ENCODE data around the gene TBC1D24.
"Not testable (repeated sequence)": the region's sequence is repeated elsewhere in the genome, so short reads cannot be mapped to it uniquely, and the experiment has no call there.

TBC1D24 gene

DNA sequence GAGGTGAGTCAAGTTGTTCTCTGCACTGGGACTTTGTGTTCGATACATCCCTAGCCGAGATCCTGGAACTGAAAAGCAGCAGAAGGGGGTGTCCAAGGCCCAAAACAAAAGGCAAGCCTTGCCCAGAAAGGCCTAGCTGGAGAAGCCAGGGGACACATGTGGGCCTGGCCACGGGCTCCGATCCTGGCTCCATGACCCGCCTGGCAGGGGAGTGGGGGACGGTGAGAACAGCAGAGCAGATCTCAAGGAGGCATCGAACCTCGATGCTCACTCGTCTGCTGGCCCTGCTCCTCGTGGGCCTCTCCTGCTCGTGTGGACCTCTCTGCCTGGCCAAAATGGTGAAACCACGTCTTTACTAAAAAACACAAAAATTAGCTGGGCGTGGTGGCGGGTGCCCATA, 36.8 kb upstream of the TBC1D24 start:
- TF ChIP-seq, protein P1, sequence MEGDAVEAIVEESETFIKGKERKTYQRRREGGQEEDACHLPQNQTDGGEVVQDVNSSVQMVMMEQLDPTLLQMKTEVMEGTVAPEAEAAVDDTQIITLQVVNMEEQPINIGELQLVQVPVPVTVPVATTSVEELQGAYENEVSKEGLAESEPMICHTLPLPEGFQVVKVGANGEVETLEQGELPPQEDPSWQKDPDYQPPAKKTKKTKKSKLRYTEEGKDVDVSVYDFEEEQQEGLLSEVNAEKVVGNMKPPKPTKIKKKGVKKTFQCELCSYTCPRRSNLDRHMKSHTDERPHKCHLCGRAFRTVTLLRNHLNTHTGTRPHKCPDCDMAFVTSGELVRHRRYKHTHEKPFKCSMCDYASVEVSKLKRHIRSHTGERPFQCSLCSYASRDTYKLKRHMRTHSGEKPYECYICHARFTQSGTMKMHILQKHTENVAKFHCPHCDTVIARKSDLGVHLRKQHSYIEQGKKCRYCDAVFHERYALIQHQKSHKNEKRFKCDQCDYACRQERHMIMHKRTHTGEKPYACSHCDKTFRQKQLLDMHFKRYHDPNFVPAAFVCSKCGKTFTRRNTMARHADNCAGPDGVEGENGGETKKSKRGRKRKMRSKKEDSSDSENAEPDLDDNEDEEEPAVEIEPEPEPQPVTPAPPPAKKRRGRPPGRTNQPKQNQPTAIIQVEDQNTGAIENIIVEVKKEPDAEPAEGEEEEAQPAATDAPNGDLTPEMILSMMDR (IDR thresholded peaks at IDR 0.05) = no peak
- Histone ChIP-seq H3K4me1 (no peaks in the 10 kb centered on the region), H3K9ac (no peak overlapping the region), H3K27me3 (ENCODE audit: control insufficient read depth, insufficient read depth, low read length) (no peaks in the 10 kb centered on the region), H2AFZ (no peak overlapping the region), H3K27ac (no peak overlapping the region), H3K79me2 (no peaks in the 10 kb centered on the region), H3K9me3 (ENCODE audit: control insufficient read depth, low read length) (no peaks in the 10 kb centered on the region), H3K36me3 (ENCODE audit: control insufficient read depth, insufficient read depth, low read length) (no peaks in the 10 kb centered on the region), H3K4me2 (ENCODE audit: low read length) (no peak overlapping the region), H3K4me3 (ENCODE audit: low read depth, low read length) (no peak overlapping the region)

DNA sequence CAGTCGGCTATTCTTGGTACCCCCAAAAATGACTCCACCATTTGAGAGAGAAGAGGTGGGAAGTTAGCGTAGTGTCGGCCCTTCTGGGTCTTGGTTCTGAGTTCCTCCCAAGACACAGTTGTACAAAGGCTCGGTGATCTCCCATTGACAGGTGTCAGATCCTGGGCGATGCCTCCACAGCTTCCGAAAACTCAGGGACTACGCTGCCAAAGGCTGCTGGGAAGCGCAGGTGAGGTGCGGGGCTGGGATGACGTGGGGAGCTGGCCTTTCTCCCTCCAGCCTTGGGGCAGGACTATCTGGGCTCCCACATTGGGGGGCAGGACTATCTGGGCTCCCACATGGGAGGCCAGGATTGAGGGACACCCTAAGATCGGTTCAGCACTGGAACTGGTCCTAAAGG, 35.3 kb upstream of the TBC1D24 start:
- Histone ChIP-seq H3K9ac (no peak overlapping the region), H3K4me2 (ENCODE audit: low read length) (no peak overlapping the region), H3K27me3 (ENCODE audit: control insufficient read depth, insufficient read depth, low read length) (no peaks in the 10 kb centered on the region), H3K27ac (no peak overlapping the region), H3K4me3 (ENCODE audit: low read depth, low read length) (no peak overlapping the region), H3K36me3 (ENCODE audit: control insufficient read depth, insufficient read depth, low read length) (no peaks in the 10 kb centered on the region), H3K79me2 (no peaks in the 10 kb centered on the region), H3K4me1 (no peaks in the 10 kb centered on the region), H3K9me3 (ENCODE audit: control insufficient read depth, low read length) (no peaks in the 10 kb centered on the region), H2AFZ (no peak overlapping the region)
- TF ChIP-seq, protein P1 (IDR thresholded peaks at IDR 0.05) = no peak

DNA sequence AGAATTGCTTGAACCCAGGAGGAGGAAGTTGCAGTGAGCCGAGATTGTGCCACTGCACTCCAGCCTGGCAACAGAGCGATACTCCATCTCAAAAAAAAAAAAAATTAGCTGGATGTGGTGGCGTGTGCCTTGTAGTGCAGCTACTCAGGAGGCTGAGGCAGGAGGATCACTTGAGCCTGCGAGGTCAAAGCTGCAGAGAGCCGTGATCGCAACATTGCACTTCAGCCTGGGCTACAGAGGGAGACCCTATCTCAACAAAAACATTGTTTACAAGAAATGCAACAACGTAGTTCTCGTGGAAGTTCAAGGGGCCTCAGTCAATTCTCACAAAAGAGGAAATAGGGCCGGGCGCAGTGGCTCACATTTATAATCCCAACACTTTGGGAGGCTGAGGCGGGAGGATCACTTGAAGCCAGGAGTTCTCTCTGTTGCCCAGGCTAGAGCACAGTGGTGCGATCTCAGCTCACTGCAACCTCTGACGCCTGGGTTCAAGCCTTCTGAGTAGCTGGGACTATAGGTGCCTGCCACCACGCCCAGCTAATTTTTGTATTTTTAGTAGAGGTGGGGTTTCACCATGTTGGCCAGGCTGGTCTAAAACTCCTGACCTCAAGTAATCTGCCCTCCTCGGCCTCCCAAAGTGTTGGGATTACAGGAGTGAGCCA, 33.7 kb upstream of the TBC1D24 start:
- not testable (repeated sequence) for H3K4me3 ChIP-seq (ENCODE audit: low read depth, low read length); H3K9ac ChIP-seq; H3K4me1 ChIP-seq; H3K4me2 ChIP-seq (ENCODE audit: low read length); H3K27ac ChIP-seq; H3K36me3 ChIP-seq (ENCODE audit: control insufficient read depth, insufficient read depth, low read length); H3K27me3 ChIP-seq (ENCODE audit: control insufficient read depth, insufficient read depth, low read length); H2AFZ ChIP-seq; H3K79me2 ChIP-seq; H3K9me3 ChIP-seq (ENCODE audit: control insufficient read depth, low read length)

DNA sequence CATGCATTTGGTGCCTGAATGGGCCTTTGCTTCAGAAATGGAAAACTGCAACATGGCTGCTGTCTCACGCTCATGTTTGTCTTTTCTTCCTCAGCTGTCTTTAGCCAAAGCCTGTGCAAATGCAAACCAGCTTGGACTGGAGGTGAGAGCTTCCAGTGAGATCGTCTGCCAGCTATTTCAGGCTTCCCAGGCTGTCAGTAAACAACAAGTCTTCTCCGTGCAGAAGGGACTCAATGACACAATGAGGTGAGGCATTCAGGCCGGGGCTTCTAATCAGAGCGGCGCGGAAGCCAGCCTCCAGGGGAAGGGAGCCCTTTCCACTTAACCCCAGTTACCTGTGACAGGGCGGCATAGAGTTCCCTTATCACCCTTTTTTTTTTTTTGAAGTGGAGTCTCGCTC, 31.4 kb upstream of the TBC1D24 start:
- no peak overlapping the region for H3K27ac ChIP-seq
- no peak overlapping the region for H3K4me3 ChIP-seq (ENCODE audit: low read depth, low read length)
- H3K36me3 ChIP-seq (ENCODE audit: control insufficient read depth, insufficient read depth, low read length) = no peaks in the 10 kb centered on the region
- TF ChIP-seq, protein P1 (IDR thresholded peaks at IDR 0.05) = no peak
- no peaks in the 10 kb centered on the region for H3K27me3 ChIP-seq (ENCODE audit: control insufficient read depth, insufficient read depth, low read length)
- H2AFZ ChIP-seq = no peak overlapping the region
- H3K4me2 ChIP-seq (ENCODE audit: low read length) = no peak overlapping the region
- H3K9me3 ChIP-seq (ENCODE audit: control insufficient read depth, low read length) = no peaks in the 10 kb centered on the region
- no peaks in the 10 kb centered on the region for H3K79me2 ChIP-seq
- H3K4me1 ChIP-seq = no peaks in the 10 kb centered on the region
- H3K9ac ChIP-seq = no peak overlapping the region

DNA sequence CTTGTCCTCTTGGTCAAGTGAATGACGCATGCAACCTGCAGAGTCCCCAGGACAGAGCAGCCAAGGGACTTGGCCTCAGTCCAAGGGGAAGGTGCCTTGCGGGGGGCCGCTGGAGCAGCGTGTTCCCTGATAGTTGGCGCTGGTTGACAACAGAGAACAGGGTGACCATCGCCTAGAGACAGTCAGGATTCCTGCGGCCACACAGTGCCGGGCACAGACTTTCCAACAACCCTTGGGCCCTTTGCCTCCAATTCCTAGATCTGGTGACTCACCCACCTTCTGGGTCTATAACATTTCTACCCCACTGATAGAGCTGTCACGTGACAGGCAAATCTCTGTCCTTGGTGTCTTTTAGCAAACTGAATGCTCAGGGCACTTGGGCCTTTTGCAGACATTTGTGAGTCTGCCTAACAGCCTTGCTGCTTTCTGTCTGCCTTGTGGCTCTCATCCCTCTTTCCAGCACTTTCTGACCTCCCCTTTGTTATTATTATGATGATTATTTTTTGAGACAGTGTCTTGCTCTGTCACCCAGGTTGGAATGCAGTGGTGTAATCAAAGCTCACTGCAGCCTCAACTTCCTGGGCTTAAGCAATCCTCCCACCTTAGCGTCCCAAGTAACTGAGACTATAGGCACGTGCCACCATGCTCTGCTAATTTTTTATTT, 26.9 kb upstream of the TBC1D24 start:
- Histone ChIP-seq H3K9ac (no peak overlapping the region), H3K4me2 (ENCODE audit: low read length) (no peak overlapping the region), H3K4me3 (ENCODE audit: low read depth, low read length) (no peak overlapping the region), H3K9me3 (ENCODE audit: control insufficient read depth, low read length) (no peaks in the 10 kb centered on the region), H3K4me1 (no peaks in the 10 kb centered on the region), H3K36me3 (ENCODE audit: control insufficient read depth, insufficient read depth, low read length) (no peaks in the 10 kb centered on the region), H3K27ac (no peak overlapping the region), H3K79me2 (no peaks in the 10 kb centered on the region), H3K27me3 (ENCODE audit: control insufficient read depth, insufficient read depth, low read length) (no peaks in the 10 kb centered on the region), H2AFZ (no peak overlapping the region)
- TF ChIP-seq, protein P1 (IDR thresholded peaks at IDR 0.05) = no peak

Measured in parathyroid adenoma (tissue), 2 donors.